Measurements from ENCODE around the gene PLA2G10. TPM values are rescaled to one million over a fixed set of nuclear protein-coding genes. Genes with fewer than 3 reads are reported as not detected.
"Not testable (repeated sequence)": the region's sequence is repeated elsewhere in the genome, so short reads cannot be mapped to it uniquely, and the experiment has no call there.

The PLA2G10 gene
- total RNA-seq, 6 experiments from 2014 or later: not detected

- H3K27ac ChIP-seq: no peak overlapping the region
- 94% methylated on average over 9 of the region's 10 CpGs for WGBS (ENCODE audit: insufficient coverage, low coverage, low lambda C conversion rate, missing lambda C conversion rate)
- TF ChIP-seq CTCF (IDR thresholded peaks at IDR 0.05): no peak
- no peak for TF ChIP-seq POLR2A (IDR thresholded peaks at IDR 0.05)
- H3K9me3 ChIP-seq: no peaks in the 10 kb centered on the region
- no peak overlapping the region for H3K4me3 ChIP-seq
- DNase-seq (no peak), ATAC-seq (no peak)
- H3K27me3 ChIP-seq: no peaks in the 10 kb centered on the region
- H3K4me1 ChIP-seq: no peaks in the 10 kb centered on the region
- H3K36me3 ChIP-seq: peaks cover 0 to 76% (median 39%) of the 10 kb centered on the region in 4 donors
- intact Hi-C loops (cut with DNase I): no loop called here
These were observed 44.3 kb downstream of the PLA2G10 start for GRCh38 chr16:14649816-14650215.

DNA sequence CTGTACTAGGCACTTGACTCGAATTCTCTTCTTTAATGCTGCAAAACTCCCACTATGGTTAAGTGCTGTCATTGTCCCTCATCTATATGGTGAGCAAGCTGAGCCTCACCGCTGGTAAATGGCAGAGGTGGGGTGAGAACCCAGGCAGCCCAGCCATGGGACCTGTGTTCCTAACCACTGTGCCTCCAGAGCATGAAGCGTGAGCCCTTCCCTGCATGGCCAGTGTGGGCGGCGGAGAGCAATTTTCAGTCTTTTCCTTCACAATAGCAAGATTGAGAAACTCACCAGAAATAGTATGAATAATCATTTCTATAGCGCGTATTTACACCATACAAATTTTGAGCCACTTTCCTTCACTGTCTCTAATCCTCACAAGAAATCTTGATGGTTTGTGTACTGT is 52.2 kb downstream of the PLA2G10 start:
- WGBS (ENCODE audit: insufficient coverage, low coverage, low lambda C conversion rate, missing lambda C conversion rate): 93% methylated on average over 5 of the region's 7 CpGs
- TF ChIP-seq CTCF (IDR thresholded peaks at IDR 0.05) (no peak), POLR2A (IDR thresholded peaks at IDR 0.05) (no peak)
- no peak overlapping the region for H3K27ac ChIP-seq

GRCh38 chr16:14641206-14641605 is 52.9 kb downstream of the PLA2G10 start:
- no peak overlapping the region for H3K27ac ChIP-seq
- intact Hi-C loops (cut with DNase I): no loop called here
- ATAC-seq (no peak), DNase-seq (no peak)
- TF ChIP-seq CTCF (IDR thresholded peaks at IDR 0.05) (no peak), POLR2A (IDR thresholded peaks at IDR 0.05) (no peak)
- H3K4me3 ChIP-seq: no peak overlapping the region
- peaks cover 0 to 32% (median 13%) of the 10 kb centered on the region in 4 donors for H3K36me3 ChIP-seq
- H3K9me3 ChIP-seq: no peaks in the 10 kb centered on the region
- 93% methylated on average over 8 of the region's 8 CpGs for WGBS (ENCODE audit: insufficient coverage, low coverage, low lambda C conversion rate, missing lambda C conversion rate)
- H3K4me1 ChIP-seq: no peaks in the 10 kb centered on the region
- H3K27me3 ChIP-seq: no peaks in the 10 kb centered on the region

More for the DNA sequence above, 52.2 kb downstream of the PLA2G10 start:
- intact Hi-C loops (cut with DNase I): no loop called here
- no peaks in the 10 kb centered on the region for H3K4me1 ChIP-seq
- DNase-seq (no peak), ATAC-seq (no peak)
- peaks cover 0 to 36% (median 14%) of the 10 kb centered on the region in 4 donors for H3K36me3 ChIP-seq
- no peak overlapping the region for H3K4me3 ChIP-seq
- no peaks in the 10 kb centered on the region for H3K9me3 ChIP-seq
- no peaks in the 10 kb centered on the region for H3K27me3 ChIP-seq

GRCh38 chr16:14640538-14640937 is 53.6 kb downstream of the PLA2G10 start:
- 96% methylated on average over 4 of the region's 10 CpGs for WGBS (ENCODE audit: insufficient coverage, low coverage, low lambda C conversion rate, missing lambda C conversion rate)
- Histone ChIP-seq H3K9me3 (no peaks in the 10 kb centered on the region), H3K27ac (no peak overlapping the region), H3K27me3 (no peaks in the 10 kb centered on the region), H3K4me3 (no peak overlapping the region), H3K4me1 (no peaks in the 10 kb centered on the region), H3K36me3 (peaks cover 0 to 27% (median 11%) of the 10 kb centered on the region in 4 donors)
- intact Hi-C loops (cut with DNase I): no loop called here
- TF ChIP-seq POLR2A (IDR thresholded peaks at IDR 0.05) (no peak), CTCF (IDR thresholded peaks at IDR 0.05) (no peak)
- DNase-seq (no peak), ATAC-seq (no peak)

DNA sequence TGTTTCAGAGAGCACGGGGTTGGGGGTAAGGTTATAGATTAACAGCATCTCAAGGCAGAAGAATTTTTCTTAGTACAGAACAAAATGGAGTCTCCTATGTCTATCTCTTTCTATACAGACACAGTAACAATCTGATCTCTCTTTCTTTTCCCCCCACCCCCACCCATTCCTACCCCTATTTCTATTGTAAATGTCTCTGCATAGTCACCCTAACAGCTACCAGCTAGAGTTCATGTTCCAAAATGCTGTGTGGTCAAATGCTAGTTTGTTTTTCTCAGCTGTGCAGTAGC is 57.2 kb downstream of the PLA2G10 start:
- Histone ChIP-seq H3K4me1 (peaks cover 0 to 11% (median 0%) of the 10 kb centered on the region in 4 donors), H3K36me3 (peaks cover 0 to 12% (median 2%) of the 10 kb centered on the region in 4 donors)
- intact Hi-C loops (cut with DNase I); H3K9me3 ChIP-seq; H3K27ac ChIP-seq; DNase-seq; H3K27me3 ChIP-seq; H3K4me3 ChIP-seq; ATAC-seq: not testable (repeated sequence)
- 44% methylated on average over 1 of the region's 1 CpG for WGBS (ENCODE audit: insufficient coverage, low coverage, low lambda C conversion rate, missing lambda C conversion rate)

GRCh38 chr16:14636179-14636950 is 57.7 kb downstream of the PLA2G10 start:
- not testable (repeated sequence) for ATAC-seq

More at GRCh38 chr16:14636179-14636950, 57.7 kb downstream of the PLA2G10 start:
- H3K36me3 ChIP-seq: peaks cover 0 to 12% (median 2%) of the 10 kb centered on the region in 4 donors
- H3K27ac ChIP-seq; DNase-seq; intact Hi-C loops (cut with DNase I); H3K27me3 ChIP-seq; H3K4me3 ChIP-seq; H3K9me3 ChIP-seq: not testable (repeated sequence)
- 63% methylated on average over 12 of the region's 17 CpGs for WGBS (ENCODE audit: insufficient coverage, low coverage, low lambda C conversion rate, missing lambda C conversion rate)
- H3K4me1 ChIP-seq: peaks cover 0 to 11% (median 0%) of the 10 kb centered on the region in 4 donors

Measured in right lobe of liver (tissue), 6 donors.